ENCODE data around the gene TPK1.
A peak's percentile ranks its signal among the peaks of the same experiment; 100 is the strongest.
"Not testable (repeated sequence)": the region's sequence is repeated elsewhere in the genome, so short reads cannot be mapped to it uniquely, and the experiment has no call there.

Gene TPK1

DNA sequence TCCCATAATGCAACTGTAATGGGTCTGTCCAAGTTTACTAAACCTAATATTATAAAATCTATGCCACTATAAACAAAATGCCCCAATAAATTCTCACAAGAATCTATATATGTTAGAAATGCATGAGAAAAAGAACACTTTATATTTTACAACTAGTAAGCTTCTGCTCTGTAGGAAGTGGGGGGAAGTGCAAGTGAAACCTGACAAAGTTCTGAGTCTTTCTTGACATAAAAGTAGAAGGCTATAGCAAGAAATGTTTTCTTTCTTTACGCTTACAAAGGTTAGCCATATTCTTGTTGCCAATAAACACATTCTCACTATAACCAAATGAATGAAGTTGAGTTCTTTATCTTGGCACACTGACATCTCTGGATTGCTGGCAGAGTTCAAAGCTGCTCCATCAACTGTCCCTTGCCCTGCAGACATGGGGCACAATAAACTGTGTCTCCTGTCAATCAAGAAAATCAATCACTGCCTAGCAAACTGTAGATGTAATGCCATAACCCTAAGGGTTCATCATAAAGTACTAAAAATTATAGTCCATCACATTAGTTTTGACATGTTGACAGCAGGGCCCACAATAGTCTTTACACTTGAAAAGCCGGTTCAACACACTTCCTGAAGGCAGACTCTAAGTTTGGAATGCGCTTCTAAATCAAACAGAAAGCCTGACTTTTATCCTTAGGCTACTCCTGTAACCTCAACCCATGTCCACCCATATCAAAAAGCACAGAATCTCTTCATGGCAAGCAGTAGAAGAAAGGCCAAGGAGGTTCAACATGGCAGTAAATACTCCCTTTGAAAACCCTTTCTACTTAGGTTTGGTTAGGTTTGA lies 58.6 kb downstream of the TPK1 start:
- DNase-seq = no peak

DNA sequence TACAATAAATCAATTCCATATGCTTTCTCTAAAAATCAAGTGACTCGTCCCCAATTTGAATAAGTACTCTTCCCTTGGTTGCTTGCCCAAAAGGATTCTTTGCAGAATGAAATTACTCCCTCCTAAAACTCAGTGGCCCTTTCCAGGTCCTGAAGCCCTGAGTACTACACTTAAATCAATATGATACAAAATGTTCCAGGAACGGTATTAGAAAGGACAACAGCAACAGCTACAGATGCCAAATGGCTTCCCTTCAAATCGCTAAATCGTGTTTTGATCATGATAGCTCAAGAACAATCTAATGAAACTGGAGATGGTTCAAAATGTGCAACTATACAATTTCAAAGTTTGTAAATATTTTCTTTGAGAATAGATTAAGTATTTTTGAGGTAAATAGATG lies 59.4 kb downstream of the TPK1 start:
- no peak for DNase-seq

DNA sequence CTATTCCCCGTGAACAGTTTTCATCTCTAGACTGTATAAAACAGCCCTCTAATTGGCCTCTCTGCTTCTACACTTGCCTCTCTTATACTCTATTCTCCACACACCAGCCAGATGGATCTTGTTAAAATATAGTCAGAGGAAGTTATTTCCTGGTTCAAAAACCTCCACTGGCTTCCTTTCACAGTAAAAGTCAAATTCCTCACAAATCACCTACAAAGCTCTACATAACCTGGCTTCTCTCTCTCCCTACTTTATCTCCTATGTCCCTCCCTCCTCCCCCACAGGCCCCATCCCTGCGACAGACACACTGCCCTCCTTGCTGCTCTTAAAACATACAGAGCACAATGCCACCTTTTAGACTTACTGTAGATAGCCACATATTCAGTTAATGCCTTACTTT lies 60.1 kb downstream of the TPK1 start:
- DNase-seq = no peak

- no peak for DNase-seq
Measured at GRCh38 chr7:144771927-144772326, 63.9 kb downstream of the TPK1 start.

- DNase-seq = no peak
Measured at GRCh38 chr7:144771174-144771573, 64.7 kb downstream of the TPK1 start.

GRCh38 chr7:144769352-144769751 lies 66.5 kb downstream of the TPK1 start:
- no peak for DNase-seq

GRCh38 chr7:144768633-144769032 lies 67.2 kb downstream of the TPK1 start:
- DNase-seq = no peak

DNA sequence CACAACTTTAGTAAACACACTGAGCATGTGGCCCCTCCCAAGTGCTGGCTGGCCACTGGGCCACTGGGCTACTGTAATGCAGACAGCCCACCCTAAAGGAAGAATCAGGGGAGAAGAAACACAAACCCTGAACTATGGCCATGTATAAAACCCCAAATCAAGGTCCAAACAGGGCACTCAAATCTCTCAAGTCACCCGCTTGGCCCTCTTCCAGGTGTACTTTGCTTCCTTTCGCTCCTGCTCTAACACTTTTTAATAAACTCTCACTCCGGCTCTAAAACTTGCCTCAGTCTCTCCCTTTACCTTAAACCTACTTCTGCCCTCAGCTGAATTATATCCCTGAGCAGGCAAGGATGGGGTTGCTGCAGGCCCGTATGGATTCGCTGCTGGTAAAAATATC lies 72.6 kb downstream of the TPK1 start:
- no peak for DNase-seq

DNA sequence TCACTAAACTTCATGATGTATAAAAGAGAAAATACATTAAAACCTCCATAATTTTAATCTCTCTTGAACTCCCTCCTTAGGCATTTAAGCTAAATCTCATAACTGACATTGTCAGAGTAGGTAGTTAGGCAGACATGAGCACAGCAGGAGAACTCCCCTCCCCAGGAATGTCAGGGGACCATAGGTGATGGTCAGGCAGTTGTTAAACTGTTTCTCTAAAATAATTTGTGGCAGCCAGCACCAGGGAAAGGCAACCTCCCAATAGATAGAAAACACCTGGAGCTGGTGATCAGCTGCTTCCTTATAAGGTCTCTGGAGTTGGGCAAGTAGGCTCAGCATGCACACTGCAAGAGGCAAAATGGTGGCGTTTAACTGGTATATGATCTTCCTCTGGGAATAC lies 73.0 kb downstream of the TPK1 start:
- no peak for DNase-seq

DNA sequence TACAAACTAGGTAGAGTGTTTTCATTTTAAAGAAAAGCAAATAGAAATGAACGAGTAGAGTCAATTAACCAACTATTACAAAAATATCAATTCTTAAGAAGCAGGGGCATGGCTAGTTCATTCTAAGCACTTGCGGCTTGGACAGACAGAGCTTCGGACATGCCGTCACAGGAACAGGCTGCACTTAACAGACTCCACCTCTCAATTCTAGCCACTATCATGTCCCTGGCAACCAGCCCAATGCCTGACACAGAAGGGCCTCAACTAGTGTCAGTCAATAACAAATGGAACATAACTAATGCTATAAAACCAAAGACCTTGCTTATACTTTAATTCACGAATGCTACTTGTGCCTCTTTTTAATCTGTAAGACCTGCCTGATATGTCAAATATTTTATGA lies 74.4 kb downstream of the TPK1 start:
- no peak for DNase-seq

GRCh38 chr7:144759653-144760052 lies 76.2 kb downstream of the TPK1 start:
- DNase-seq = no peak

- DNase-seq = no peak
Measured at GRCh38 chr7:144747936-144748335, 87.9 kb downstream of the TPK1 start.

DNA sequence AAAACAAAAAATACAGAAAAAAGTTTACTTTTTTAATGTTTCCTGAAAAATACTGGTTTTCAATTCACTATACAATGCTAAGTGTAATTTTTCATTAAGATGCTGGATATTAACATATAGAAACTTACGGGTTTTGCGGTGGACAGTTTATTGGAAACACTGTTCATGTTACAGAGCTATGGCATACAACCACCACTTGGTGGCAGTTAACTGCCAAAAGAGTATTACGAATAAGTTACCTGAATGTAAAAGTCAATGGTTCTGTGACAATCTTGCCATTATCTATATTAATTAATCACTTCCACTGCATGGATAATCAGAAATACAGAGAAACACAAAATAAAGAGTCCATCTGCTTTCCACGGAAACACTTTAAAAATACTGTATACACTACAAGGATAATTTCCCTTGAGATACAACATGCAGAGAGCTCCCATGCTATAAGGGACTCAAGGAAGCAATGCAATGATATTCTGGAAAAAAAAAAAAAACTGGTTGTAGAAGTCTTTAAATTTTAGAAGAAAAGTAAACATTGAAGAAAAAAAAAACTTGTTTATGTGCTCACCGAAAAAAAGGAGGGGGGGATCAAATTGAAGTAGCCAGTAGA lies 97.0 kb downstream of the TPK1 start:
- DNase-seq = peak; percentile 27

GRCh38 chr7:144738146-144738545 lies 97.7 kb downstream of the TPK1 start:
- no peak for DNase-seq

GRCh38 chr7:144736880-144737493 lies 98.9 kb downstream of the TPK1 start:
- DNase-seq = no peak

DNA sequence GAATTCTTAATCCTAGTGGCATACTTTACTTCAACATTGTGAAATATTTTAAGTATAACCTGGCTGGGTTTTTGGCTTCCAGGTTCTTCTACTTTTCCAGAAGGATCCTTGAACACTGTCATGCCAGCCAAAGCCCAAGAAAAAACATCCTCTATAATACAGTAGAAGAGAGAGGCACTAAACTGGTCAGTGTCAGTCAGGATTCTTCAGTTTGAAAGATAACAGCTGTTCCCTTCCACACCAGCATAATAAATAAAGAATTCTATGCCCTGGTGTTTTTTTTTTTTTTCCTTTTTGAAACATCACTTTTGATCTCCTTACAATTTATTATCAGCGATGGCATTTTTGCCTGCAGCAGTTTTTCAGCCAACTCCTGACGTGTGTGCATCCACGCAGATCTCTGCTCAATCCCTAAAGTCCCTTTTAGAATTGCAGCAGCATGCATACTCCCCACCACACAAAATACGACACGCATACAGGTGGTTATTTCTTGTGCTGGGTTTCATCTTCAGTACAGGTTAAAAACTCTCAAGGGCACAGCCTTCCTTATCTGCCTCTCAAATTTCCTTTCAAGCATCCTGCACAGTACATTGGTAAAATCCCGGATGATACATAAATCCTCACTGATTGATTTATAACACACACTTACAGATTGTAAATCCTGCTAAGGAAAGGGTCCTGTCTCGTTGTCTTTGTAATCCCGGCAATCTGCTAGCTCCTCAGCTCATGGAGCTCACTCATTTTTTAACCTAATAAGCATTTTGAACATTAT lies 100.2 kb downstream of the TPK1 start:
- no peak for DNase-seq

- no peak for DNase-seq
Measured at GRCh38 chr7:144731661-144732351, 104.0 kb downstream of the TPK1 start.

DNA sequence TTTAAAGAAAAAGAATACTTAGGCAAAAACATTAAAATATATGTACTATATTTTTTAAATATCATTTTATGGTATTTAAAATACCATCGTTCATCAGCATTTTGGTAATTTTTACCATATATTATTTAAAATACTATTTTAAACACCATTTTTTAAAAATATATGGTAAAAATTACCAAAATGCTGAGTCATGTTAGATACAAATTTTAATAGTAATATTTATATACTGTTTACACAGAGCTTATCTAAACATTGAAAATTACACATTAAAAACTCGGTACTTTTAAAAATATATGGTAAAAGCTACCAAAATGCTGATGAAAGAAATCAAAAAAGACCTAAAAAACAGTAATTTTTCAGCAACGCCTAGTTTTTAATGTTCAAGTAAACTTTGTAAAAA lies 105.6 kb downstream of the TPK1 start:
- DNase-seq = no peak

- DNase-seq = no peak
Measured at GRCh38 chr7:144729226-144729625, 106.6 kb downstream of the TPK1 start.

- no peak for DNase-seq
Measured at GRCh38 chr7:144728551-144728950, 107.3 kb downstream of the TPK1 start.

GRCh38 chr7:144726840-144727239 lies 109.0 kb downstream of the TPK1 start:
- DNase-seq = not testable (repeated sequence)

GRCh38 chr7:144725070-144725469 lies 110.8 kb downstream of the TPK1 start:
- DNase-seq = no peak

DNA sequence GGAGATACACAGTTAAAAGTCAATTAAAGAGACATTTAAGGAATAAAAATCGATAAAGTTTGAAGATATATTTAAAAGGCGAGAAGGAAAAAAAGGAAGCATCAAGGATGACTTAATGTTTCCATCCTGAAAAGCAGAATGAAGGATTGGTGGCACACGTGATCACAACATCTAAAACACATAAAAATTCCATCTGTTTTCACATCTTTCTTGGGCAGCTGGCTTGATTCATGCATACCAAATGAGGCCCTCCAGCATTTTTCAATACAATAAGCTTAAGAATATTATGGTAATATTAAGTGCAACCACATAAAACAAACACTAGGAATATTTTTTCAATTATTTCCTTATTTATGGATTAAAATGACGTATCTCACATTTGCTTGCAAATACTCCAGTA lies 112.6 kb downstream of the TPK1 start:
- peak; percentile 1 for DNase-seq
